HepG2 (cell line): ENCODE measurements around the gene ISCU. TPM values are rescaled to one million over a fixed set of nuclear protein-coding genes. Genes with fewer than 3 reads are reported as not detected.

Experiments
- AKAP8 ChIP-seq: sonication (generic); formaldehyde crosslinking; IDR thresholded peaks from 2 replicates; pipeline ENCODE4 v1.5.1; 2020; ENCODE audit warnings: mild to moderate bottlenecking, missing genetic modification reagents
- E2F1 ChIP-seq: sonication (generic); formaldehyde crosslinking; IDR thresholded peaks from 2 replicates; pipeline ENCODE4 v1.5.0; 2020; ENCODE audit warnings: missing genetic modification reagents
- HCFC1 ChIP-seq: fragments of 150-350 bp; IDR thresholded peaks from 2 replicates; pipeline ENCODE4 v1.6.1; 2014; ENCODE audit warnings: low read depth, low read length
- HOXA5 ChIP-seq: sonication (generic); formaldehyde crosslinking; IDR thresholded peaks from 2 replicates; pipeline ENCODE4 v1.4.0; 2020; ENCODE audit warnings: missing genetic modification reagents
- JUNB ChIP-seq: sonication (generic); formaldehyde crosslinking; IDR thresholded peaks from 2 replicates; pipeline ENCODE4 v1.8.0; 2022; ENCODE audit warnings: missing genetic modification reagents, mild to moderate bottlenecking, borderline replicate concordance
- KDM1A ChIP-seq: IDR thresholded peaks from 2 replicates; pipeline ENCODE4 v1.6.1; 2016; ENCODE audit warnings: missing compliant biosample characterization
- NKX3-1 ChIP-seq: sonication (generic); formaldehyde crosslinking; IDR thresholded peaks from 2 replicates; pipeline ENCODE4 v1.5.0; 2020; ENCODE audit warnings: missing genetic modification reagents
- NR1H2 ChIP-seq: sonication (generic); formaldehyde crosslinking; IDR thresholded peaks from 2 replicates; pipeline ENCODE4 v1.8.1; 2022; ENCODE audit warnings: low read depth, missing genetic modification reagents, borderline replicate concordance
- NR2F6 ChIP-seq, 2 experiments: IDR thresholded peaks; 2 replicates each; pipeline ENCODE4 v1.6.1; 2016; ENCODE audit warnings: antibody characterized with exemption in 1 of 2, mild to moderate bottlenecking in 1 of 2
- POGK ChIP-seq: sonication (generic); formaldehyde crosslinking; conservative IDR thresholded peaks from 2 replicates; pipeline ENCODE4 v1.8.0; 2022; ENCODE audit warnings: mild to moderate bottlenecking, moderate library complexity, missing genetic modification reagents
- TAF1 ChIP-seq: sonication (generic); formaldehyde crosslinking; IDR thresholded peaks from 2 replicates; pipeline ENCODE4 v1.4.0; 2020; ENCODE audit warnings: missing genetic modification reagents
- TCF12 ChIP-seq, 2 experiments: fragments of 450-650 bp in 1 of 2; sonication (generic) in 1 of 2; formaldehyde crosslinking in 1 of 2; IDR thresholded peaks; 2 replicates each; pipeline versions ENCODE4 v1.6.1 to v1.8.0; 2017 to 2022; ENCODE audit warnings: antibody characterized with exemption in 1 of 2, mild to moderate bottlenecking in 1 of 2, missing genetic modification reagents in 1 of 2, moderate library complexity in 1 of 2
- ZBTB20 ChIP-seq: sonication (generic); formaldehyde crosslinking; IDR thresholded peaks from 2 replicates; pipeline ENCODE4 v1.8.1; 2023; ENCODE audit warnings: missing genetic modification reagents, low read depth, mild to moderate bottlenecking, borderline replicate concordance
- ZBTB8A ChIP-seq: sonication (generic); formaldehyde crosslinking; IDR thresholded peaks from 2 replicates; pipeline ENCODE4 v1.4.0; 2020; ENCODE audit warnings: mild to moderate bottlenecking, low read depth, missing genetic modification reagents, borderline replicate concordance
- ZFY ChIP-seq: sonication (generic); formaldehyde crosslinking; IDR thresholded peaks from 2 replicates; pipeline ENCODE4 v1.4.0; 2020; ENCODE audit warnings: missing genetic modification reagents
- ZNF24 ChIP-seq: fragments of 450-650 bp; IDR thresholded peaks from 2 replicates; pipeline ENCODE4 v1.6.1; 2017; ENCODE audit warnings: antibody characterized with exemption, mild to moderate bottlenecking
- ZNF496 ChIP-seq: sonication (generic); formaldehyde crosslinking; IDR thresholded peaks from 2 replicates; pipeline ENCODE4 v1.8.1; 2023; ENCODE audit warnings: mild to moderate bottlenecking, moderate library complexity, missing genetic modification reagents; ENCODE audit not compliant: insufficient replicate concordance
- ZSCAN31 ChIP-seq: sonication (generic); formaldehyde crosslinking; IDR thresholded peaks from 2 replicates; pipeline ENCODE4 v1.5.0; 2020; ENCODE audit warnings: low read depth, mild to moderate bottlenecking, missing genetic modification reagents
- ZSCAN9 ChIP-seq: IDR thresholded peaks from 2 replicates; pipeline ENCODE4 v1.6.1; 2016; ENCODE audit warnings: borderline replicate concordance
- polyA plus RNA-seq, 8 experiments: library from polyadenylated mRNA; depleted of rRNA in 3 of 8; stranded (reverse) in 7 of 8; unstranded in 1 of 8; fragments of >200 nt; fragmentation: Illumina TruSeq in 4 of 8; extraction: Trizol in 4 of 8; gene quantifications; 2 replicates each; pipeline versions ENCODE4 v1.2.1 to v1.2.3, GENCODE V29; 2011 to 2016; ENCODE audit warnings: low read depth in 4 of 8, missing spikeins in 1 of 8, mixed read lengths in 1 of 8; ENCODE audit not compliant: insufficient read depth in 1 of 8
- total RNA-seq, 5 experiments: library from RNA; depleted of rRNA; stranded (reverse); fragments of >200 nt; fragmentation: Illumina TruSeq; extraction: Trizol; gene quantifications; 2 replicates each; pipeline ENCODE4 v1.2.3, GENCODE V29; 2016; ENCODE audit warnings: low read depth in 1 of 5
- TF ChIP-seq, protein P1 (sequence below): sonication (generic); formaldehyde crosslinking; IDR thresholded peaks from 2 replicates; pipeline ENCODE4 v1.4.0; 2020; ENCODE audit warnings: missing genetic modification reagents
- TF ChIP-seq, protein P2 (sequence below): IDR thresholded peaks from 2 replicates; pipeline ENCODE4 v1.6.1; 2012; ENCODE audit warnings: low read depth, low read length, improper control_type of control experiment
- TF ChIP-seq, protein P3 (sequence below), 2 experiments: sonication (generic) in 1 of 2; formaldehyde crosslinking in 1 of 2; IDR thresholded peaks; 2 replicates each; pipeline versions ENCODE4 v1.5.1 to v1.6.1; 2011 to 2020; ENCODE audit warnings: borderline replicate concordance in 1 of 2, low read depth in 1 of 2, low read length in 1 of 2, mild to moderate bottlenecking in 1 of 2, missing genetic modification reagents in 1 of 2, moderate library complexity in 1 of 2

Gene ISCU
- total and polyA plus RNA-seq, 2 of the 13 experiments (the other 11 are each of a cell fraction or from before 2014, with no cell fraction given): 94.4 to 107 TPM

DNA sequence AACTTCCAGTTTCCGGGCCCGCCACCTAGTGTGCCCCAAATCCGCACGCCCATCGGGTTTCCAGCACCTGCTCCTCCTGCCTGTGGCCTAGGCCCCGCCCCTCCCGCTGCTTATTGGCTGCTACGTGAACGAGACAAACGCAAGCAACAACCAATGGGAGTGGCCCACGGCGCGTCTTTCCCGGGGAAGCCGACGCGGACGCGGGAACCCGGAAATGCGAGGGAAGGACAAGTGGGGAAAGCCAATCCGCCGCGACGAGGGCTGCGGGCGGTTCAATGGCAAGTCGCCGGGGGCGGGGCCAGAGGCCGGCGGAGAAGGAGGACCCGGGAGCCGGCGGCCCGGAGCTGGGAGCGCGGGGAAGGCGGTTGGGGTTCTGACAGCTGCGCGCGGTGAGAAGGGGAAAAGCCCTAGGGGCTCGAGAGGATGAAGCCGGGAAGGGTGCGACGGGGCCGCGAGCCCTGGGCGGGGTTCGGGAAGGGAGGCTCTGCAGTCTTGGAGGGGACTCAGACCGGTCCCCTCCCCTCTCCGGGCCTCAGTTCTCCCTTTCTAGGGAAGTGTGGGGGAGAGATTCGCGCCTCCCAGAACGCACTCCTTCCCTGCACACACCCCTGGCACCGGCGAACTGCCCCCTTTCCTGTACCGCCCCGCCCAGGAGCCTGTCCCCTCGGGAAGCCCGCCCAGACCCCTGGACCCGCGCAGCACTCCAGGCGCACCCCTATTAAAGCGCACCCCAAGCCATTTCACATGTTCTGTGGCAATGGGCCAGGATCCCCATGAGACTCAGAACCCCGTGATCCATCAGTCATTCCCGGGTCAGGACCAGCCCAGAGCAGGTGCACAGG lies 47.2 kb upstream of the ISCU start, which contains the start of gene FICD (continued):
- TF ChIP-seq AKAP8 (CRISPR knock-in tag) (no peak), TCF12 (IDR thresholded peaks at IDR 0.05) (no peak), TCF12 (CRISPR knock-in tag; IDR thresholded peaks at IDR 0.05) (no peak), JUNB (no peak), KDM1A (CRISPR knock-in tag) (no peak), ZBTB20 (no peak), ZNF24 (no peak), HOXA5 (no peak), E2F1 (CRISPR knock-in tag) (0 out of 2 replicates have a peak, but pooled peaks have one; percentile 52), NR2F6 (IDR thresholded peaks at IDR 0.05) (no peak), NR2F6 (CRISPR knock-in tag; IDR thresholded peaks at IDR 0.05) (no peak), ZSCAN9 (no peak), ZBTB8A (CRISPR knock-in tag) (no peak), POGK (no peak; the same call in 1 of the 2 replicates), ZSCAN31 (CRISPR knock-in tag) (no peak), ZNF496 (CRISPR knock-in tag) (no peak), ZFY (CRISPR knock-in tag) (peak; percentile 44; the same call in 1 of the 2 replicates), NKX3-1 (CRISPR knock-in tag) (no peak), TAF1 (CRISPR knock-in tag) (peak; percentile 66; the same call in 1 of the 2 replicates), NR1H2 (no peak), HCFC1 (no peak)
- TF ChIP-seq, protein P1, sequence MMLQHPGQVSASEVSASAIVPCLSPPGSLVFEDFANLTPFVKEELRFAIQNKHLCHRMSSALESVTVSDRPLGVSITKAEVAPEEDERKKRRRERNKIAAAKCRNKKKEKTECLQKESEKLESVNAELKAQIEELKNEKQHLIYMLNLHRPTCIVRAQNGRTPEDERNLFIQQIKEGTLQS (CRISPR knock-in tag): no peak
- TF ChIP-seq, protein P2, sequence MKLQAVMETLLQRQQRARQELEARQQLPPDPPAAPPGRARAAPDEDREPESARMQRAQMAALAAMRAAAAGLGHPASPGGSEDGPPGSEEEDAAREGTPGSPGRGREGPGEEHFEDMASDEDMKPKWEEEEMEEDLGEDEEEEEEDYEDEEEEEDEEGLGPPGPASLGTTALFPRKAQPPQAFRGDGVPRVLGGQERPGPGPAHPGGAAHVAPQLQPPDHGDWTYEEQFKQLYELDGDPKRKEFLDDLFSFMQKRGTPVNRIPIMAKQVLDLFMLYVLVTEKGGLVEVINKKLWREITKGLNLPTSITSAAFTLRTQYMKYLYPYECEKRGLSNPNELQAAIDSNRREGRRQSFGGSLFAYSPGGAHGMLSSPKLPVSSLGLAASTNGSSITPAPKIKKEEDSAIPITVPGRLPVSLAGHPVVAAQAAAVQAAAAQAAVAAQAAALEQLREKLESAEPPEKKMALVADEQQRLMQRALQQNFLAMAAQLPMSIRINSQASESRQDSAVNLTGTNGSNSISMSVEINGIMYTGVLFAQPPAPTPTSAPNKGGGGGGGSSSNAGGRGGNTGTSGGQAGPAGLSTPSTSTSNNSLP: no peak
- TF ChIP-seq, protein P3, sequence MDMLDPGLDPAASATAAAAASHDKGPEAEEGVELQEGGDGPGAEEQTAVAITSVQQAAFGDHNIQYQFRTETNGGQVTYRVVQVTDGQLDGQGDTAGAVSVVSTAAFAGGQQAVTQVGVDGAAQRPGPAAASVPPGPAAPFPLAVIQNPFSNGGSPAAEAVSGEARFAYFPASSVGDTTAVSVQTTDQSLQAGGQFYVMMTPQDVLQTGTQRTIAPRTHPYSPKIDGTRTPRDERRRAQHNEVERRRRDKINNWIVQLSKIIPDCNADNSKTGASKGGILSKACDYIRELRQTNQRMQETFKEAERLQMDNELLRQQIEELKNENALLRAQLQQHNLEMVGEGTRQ (IDR thresholded peaks at IDR 0.05; ENCODE audit: low read depth, low read length): no peak
- TF ChIP-seq, protein P3 (CRISPR knock-in tag; IDR thresholded peaks at IDR 0.05; ENCODE audit: borderline replicate concordance): no peak
